ENCODE measurements around the gene DLG2.

Gene DLG2

GRCh38 chr11:84273541-84273940 is 1353.6 kb downstream of the DLG2 start:
- in situ Hi-C loops (cut with HindIII; ENCODE audit: low sequenced_read_pairs) = no loop called here
- H3K4me3 ChIP-seq (ENCODE audit: low read depth, low read length) = no peak overlapping the region
- no peak for DNase-seq (ENCODE audit: low read depth, low spot score)
- TF ChIP-seq CTCF (IDR thresholded peaks at IDR 0.05; ENCODE audit: low read depth, low read length) = no peak

GRCh38 chr11:84270466-84270865 is 1356.7 kb downstream of the DLG2 start:
- no peak for DNase-seq (ENCODE audit: low read depth, low spot score)
- in situ Hi-C loops (cut with HindIII; ENCODE audit: low sequenced_read_pairs) = no loop called here
- H3K4me3 ChIP-seq (ENCODE audit: low read depth, low read length) = no peak overlapping the region
- no peak for TF ChIP-seq CTCF (IDR thresholded peaks at IDR 0.05; ENCODE audit: low read depth, low read length)

- no peak overlapping the region for H3K4me3 ChIP-seq (ENCODE audit: low read depth, low read length)
- in situ Hi-C loops (cut with HindIII; ENCODE audit: low sequenced_read_pairs) = no loop called here
- TF ChIP-seq CTCF (IDR thresholded peaks at IDR 0.05; ENCODE audit: low read depth, low read length) = no peak
- DNase-seq (ENCODE audit: low read depth, low spot score) = no peak
These were observed 1363.1 kb downstream of the DLG2 start for GRCh38 chr11:84264066-84264465.

GRCh38 chr11:84261707-84262106 is 1365.4 kb downstream of the DLG2 start:
- no peak for TF ChIP-seq CTCF (IDR thresholded peaks at IDR 0.05; ENCODE audit: low read depth, low read length)
- H3K4me3 ChIP-seq (ENCODE audit: low read depth, low read length) = no peak overlapping the region
- no peak for DNase-seq (ENCODE audit: low read depth, low spot score)
- in situ Hi-C loops (cut with HindIII; ENCODE audit: low sequenced_read_pairs) = no loop called here

GRCh38 chr11:84260862-84261261 is 1366.3 kb downstream of the DLG2 start:
- peak; percentile 33 for DNase-seq (ENCODE audit: low read depth, low spot score)
- in situ Hi-C loops (cut with HindIII; ENCODE audit: low sequenced_read_pairs) = no loop called here
- no peak overlapping the region for H3K4me3 ChIP-seq (ENCODE audit: low read depth, low read length)
- no peak for TF ChIP-seq CTCF (IDR thresholded peaks at IDR 0.05; ENCODE audit: low read depth, low read length)

- in situ Hi-C loops (cut with HindIII; ENCODE audit: low sequenced_read_pairs) = no loop called here
- no peak for DNase-seq (ENCODE audit: low read depth, low spot score)
- H3K4me3 ChIP-seq (ENCODE audit: low read depth, low read length) = no peak overlapping the region
- no peak for TF ChIP-seq CTCF (IDR thresholded peaks at IDR 0.05; ENCODE audit: low read depth, low read length)
These were observed 1370.5 kb downstream of the DLG2 start for GRCh38 chr11:84256618-84257017.

- no peak for TF ChIP-seq CTCF (IDR thresholded peaks at IDR 0.05; ENCODE audit: low read depth, low read length)
- no peak overlapping the region for H3K4me3 ChIP-seq (ENCODE audit: low read depth, low read length)
- in situ Hi-C loops (cut with HindIII; ENCODE audit: low sequenced_read_pairs) = no loop called here
- no peak for DNase-seq (ENCODE audit: low read depth, low spot score)
These were observed 1371.7 kb downstream of the DLG2 start for GRCh38 chr11:84255483-84255882.

Data from astrocyte of the spinal cord (primary cell).